Stimulated activated effector memory CD8-positive, alpha-beta T cell treated with anti-CD3 and anti-CD28 coated beads, Interleukin-12 subunit alpha, Interleukin-12 subunit beta, amount 100 ng/mL, for 72 hours (primary cell): Measurements from ENCODE around the gene NEK6.

ENCODE experiments used
- ATAC-seq: fragments of 150-1000 bp; cut with Tn5 transposase; 2 replicates; pipeline ENCODE4 v1.10.0; 2021
- DNase-seq, 2 donors: peaks; one replicate each; pipeline ENCODE4 v3.0.0; 2021 to 2022; ENCODE audit warnings: low spot score in 2 of 2
- H3K27ac Mint-ChIP-seq: one replicate; pipeline ENCODE4 v1.8.0; 2022; ENCODE audit warnings: mild to moderate bottlenecking, mixed read lengths
- H3K36me3 Mint-ChIP-seq: one replicate; pipeline ENCODE4 v1.8.0; 2022; ENCODE audit warnings: mild to moderate bottlenecking, mixed read lengths
- H3K4me1 Mint-ChIP-seq: one replicate; pipeline ENCODE4 v1.8.0; 2022; ENCODE audit warnings: mixed read lengths
- H3K4me3 Mint-ChIP-seq: one replicate; pipeline ENCODE4 v1.8.0; 2022; ENCODE audit warnings: mild to moderate bottlenecking, mixed read lengths
- H3K9me3 Mint-ChIP-seq: one replicate; pipeline ENCODE4 v1.8.0; 2022; ENCODE audit warnings: mixed read lengths

The NEK6 gene

GRCh38 chr9:124257844-124258606 is at the start of gene NEK6:
NEK6 (plus strand) TSS chr9:124257949; CDS start chr9:124301965, 44,016 bp downstream.
- Mint-ChIP-seq H3K27ac (peak within 1 kb of the TSS; percentile 93), H3K4me1 (peaks cover 72% of the 10 kb centered on the region), H3K36me3 (peaks cover 17% of the 10 kb centered on the region), H3K4me3 (peak within 1 kb of the TSS; percentile 90), H3K9me3 (no peaks in the 10 kb centered on the region)
- ATAC-seq (peak; percentile 42), DNase-seq (peak in 1 of 2 donors; percentile 17)

- ATAC-seq (peak; percentile 81), DNase-seq (no peak)
- peaks cover 8% of the 10 kb centered on the region for H3K36me3 Mint-ChIP-seq
- peaks cover 73% of the 10 kb centered on the region for H3K4me1 Mint-ChIP-seq
- no peaks in the 10 kb centered on the region for H3K9me3 Mint-ChIP-seq
- H3K27ac Mint-ChIP-seq = peak overlapping the region; percentile 1
- peak overlapping the region; percentile 24 for H3K4me3 Mint-ChIP-seq
Observed at GRCh38 chr9:124208571-124208970, 49.2 kb upstream of the NEK6 start.

- no peak for DNase-seq
- Mint-ChIP-seq H3K4me3 (peak overlapping the region; percentile 24), H3K27ac (peak overlapping the region; percentile 1), H3K9me3 (no peaks in the 10 kb centered on the region), H3K36me3 (peaks cover 8% of the 10 kb centered on the region), H3K4me1 (peaks cover 72% of the 10 kb centered on the region)
- no peak for ATAC-seq
Observed at GRCh38 chr9:124209279-124209678, 48.5 kb upstream of the NEK6 start.

- peaks cover 76% of the 10 kb centered on the region for H3K4me1 Mint-ChIP-seq
- ATAC-seq (no peak), DNase-seq (no peak)
- H3K36me3 Mint-ChIP-seq = peaks cover 8% of the 10 kb centered on the region
- H3K4me3 Mint-ChIP-seq = no peak overlapping the region
- no peaks in the 10 kb centered on the region for H3K9me3 Mint-ChIP-seq
- peak overlapping the region; percentile 1 for H3K27ac Mint-ChIP-seq
Observed at GRCh38 chr9:124209774-124210173, 48.0 kb upstream of the NEK6 start.

GRCh38 chr9:124210697-124211096 is 47.1 kb upstream of the NEK6 start:
- Mint-ChIP-seq H3K27ac (peak overlapping the region; percentile 82), H3K36me3 (peaks cover 8% of the 10 kb centered on the region), H3K4me1 (peaks cover 80% of the 10 kb centered on the region), H3K9me3 (no peaks in the 10 kb centered on the region), H3K4me3 (no peak overlapping the region)
- ATAC-seq = peak; percentile 94
- no peak for DNase-seq

- Mint-ChIP-seq H3K9me3 (no peaks in the 10 kb centered on the region), H3K4me3 (no peak overlapping the region), H3K27ac (peak overlapping the region; percentile 4), H3K4me1 (peaks cover 83% of the 10 kb centered on the region), H3K36me3 (peaks cover 23% of the 10 kb centered on the region)
- DNase-seq (no peak), ATAC-seq (no peak)
Observed at GRCh38 chr9:124212381-124213050, 45.2 kb upstream of the NEK6 start.

GRCh38 chr9:124213396-124213795 is 44.4 kb upstream of the NEK6 start:
- no peak for ATAC-seq
- peaks cover 87% of the 10 kb centered on the region for H3K4me1 Mint-ChIP-seq
- H3K27ac Mint-ChIP-seq = peak overlapping the region; percentile 4

GRCh38 chr9:124214116-124214515 is 43.6 kb upstream of the NEK6 start:
- ATAC-seq (no peak), DNase-seq (no peak)
- Mint-ChIP-seq H3K36me3 (peaks cover 15% of the 10 kb centered on the region), H3K4me3 (peak overlapping the region; percentile 40), H3K27ac (no peak overlapping the region), H3K9me3 (no peaks in the 10 kb centered on the region), H3K4me1 (peaks cover 87% of the 10 kb centered on the region)

More at GRCh38 chr9:124213396-124213795, 44.4 kb upstream of the NEK6 start:
- DNase-seq = no peak
- H3K4me3 Mint-ChIP-seq = no peak overlapping the region
- no peaks in the 10 kb centered on the region for H3K9me3 Mint-ChIP-seq
- peaks cover 22% of the 10 kb centered on the region for H3K36me3 Mint-ChIP-seq

- H3K4me1 Mint-ChIP-seq = peaks cover 82% of the 10 kb centered on the region
- no peaks in the 10 kb centered on the region for H3K9me3 Mint-ChIP-seq
- ATAC-seq = no peak
- H3K4me3 Mint-ChIP-seq = peak overlapping the region; percentile 40
- DNase-seq = no peak
- H3K36me3 Mint-ChIP-seq = peaks cover 15% of the 10 kb centered on the region
- peak overlapping the region; percentile 69 for H3K27ac Mint-ChIP-seq
Observed at GRCh38 chr9:124214596-124215367, 43.0 kb upstream of the NEK6 start.

- Mint-ChIP-seq H3K4me3 (no peak overlapping the region), H3K36me3 (peaks cover 15% of the 10 kb centered on the region), H3K27ac (peak overlapping the region; percentile 69), H3K9me3 (no peaks in the 10 kb centered on the region), H3K4me1 (peaks cover 80% of the 10 kb centered on the region)
- DNase-seq (no peak), ATAC-seq (no peak)
Observed at GRCh38 chr9:124215368-124215910, 42.3 kb upstream of the NEK6 start.

- Mint-ChIP-seq H3K36me3 (peaks cover 15% of the 10 kb centered on the region), H3K4me3 (peak overlapping the region; percentile 70), H3K27ac (peak overlapping the region; percentile 98), H3K9me3 (no peaks in the 10 kb centered on the region), H3K4me1 (peaks cover 75% of the 10 kb centered on the region)
- ATAC-seq = no peak
- DNase-seq = no peak
Observed at GRCh38 chr9:124215956-124216355, 41.8 kb upstream of the NEK6 start.

GRCh38 chr9:124216474-124217176 is 41.1 kb upstream of the NEK6 start:
- Mint-ChIP-seq H3K4me3 (peak overlapping the region; percentile 70), H3K9me3 (no peaks in the 10 kb centered on the region), H3K27ac (peak overlapping the region; percentile 98), H3K4me1 (peaks cover 68% of the 10 kb centered on the region), H3K36me3 (peaks cover 15% of the 10 kb centered on the region)
- peak; percentile 40 to 79 for DNase-seq
- peak; percentile 77 for ATAC-seq

GRCh38 chr9:124217836-124218437 is 39.8 kb upstream of the NEK6 start:
- ATAC-seq (no peak), DNase-seq (no peak)
- Mint-ChIP-seq H3K4me1 (peaks cover 56% of the 10 kb centered on the region), H3K9me3 (no peaks in the 10 kb centered on the region), H3K4me3 (peak overlapping the region; percentile 70), H3K36me3 (peaks cover 15% of the 10 kb centered on the region), H3K27ac (peak overlapping the region; percentile 98)

GRCh38 chr9:124218438-124218982 is 39.2 kb upstream of the NEK6 start:
- Mint-ChIP-seq H3K36me3 (peaks cover 15% of the 10 kb centered on the region), H3K27ac (no peak overlapping the region), H3K9me3 (no peaks in the 10 kb centered on the region), H3K4me3 (peak overlapping the region; percentile 70), H3K4me1 (peaks cover 62% of the 10 kb centered on the region)
- ATAC-seq (peak; percentile 12), DNase-seq (peak in 1 of 2 donors; percentile 74)
